ENCODE data around the gene NFKBIB.
A peak's percentile ranks its signal among the peaks of the same experiment; 100 is the strongest.
"Not testable (repeated sequence)": the region's sequence is repeated elsewhere in the genome, so short reads cannot be mapped to it uniquely, and the experiment has no call there.

Gene NFKBIB

DNA sequence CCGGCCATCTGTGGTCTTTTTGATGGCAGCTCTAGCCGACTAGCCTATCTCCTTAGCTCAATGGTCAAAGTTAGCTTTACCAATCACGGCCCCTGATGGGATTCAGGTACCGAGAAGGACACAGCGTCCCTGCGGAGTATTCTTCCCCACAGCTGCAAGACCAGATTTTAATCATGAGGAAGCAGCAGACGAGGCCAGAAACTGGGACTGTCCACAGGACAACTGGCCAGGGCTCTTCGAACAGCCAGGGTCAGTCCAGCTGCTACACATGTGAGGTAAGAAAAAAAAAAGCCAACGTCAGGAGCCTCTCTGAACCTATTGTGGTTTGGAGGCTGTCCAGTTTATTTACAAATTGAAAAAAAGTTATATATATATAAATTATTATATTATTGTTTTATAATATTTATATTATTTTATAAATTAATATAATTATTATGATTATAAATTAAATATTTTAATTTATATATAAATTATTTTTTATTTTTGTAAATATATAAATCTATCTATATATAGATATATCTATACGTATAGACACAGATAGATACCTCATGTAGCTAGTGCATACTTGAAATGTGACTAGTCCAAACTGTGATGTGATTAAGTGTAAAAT lies 32.5 kb upstream of the NFKBIB start:
- no peak for DNase-seq
- TF ChIP-seq GATA1 (IDR thresholded peaks at IDR 0.05; ENCODE audit: low read depth, low read length) (no peak), POLR2A (IDR thresholded peaks at IDR 0.05; ENCODE audit: low read length) (no peak)

GRCh38 chr19:38868551-38868950 lies 31.2 kb upstream of the NFKBIB start:
- TF ChIP-seq POLR2A (IDR thresholded peaks at IDR 0.05; ENCODE audit: low read length) (no peak), GATA1 (IDR thresholded peaks at IDR 0.05; ENCODE audit: low read depth, low read length) (no peak)
- DNase-seq: no peak

DNA sequence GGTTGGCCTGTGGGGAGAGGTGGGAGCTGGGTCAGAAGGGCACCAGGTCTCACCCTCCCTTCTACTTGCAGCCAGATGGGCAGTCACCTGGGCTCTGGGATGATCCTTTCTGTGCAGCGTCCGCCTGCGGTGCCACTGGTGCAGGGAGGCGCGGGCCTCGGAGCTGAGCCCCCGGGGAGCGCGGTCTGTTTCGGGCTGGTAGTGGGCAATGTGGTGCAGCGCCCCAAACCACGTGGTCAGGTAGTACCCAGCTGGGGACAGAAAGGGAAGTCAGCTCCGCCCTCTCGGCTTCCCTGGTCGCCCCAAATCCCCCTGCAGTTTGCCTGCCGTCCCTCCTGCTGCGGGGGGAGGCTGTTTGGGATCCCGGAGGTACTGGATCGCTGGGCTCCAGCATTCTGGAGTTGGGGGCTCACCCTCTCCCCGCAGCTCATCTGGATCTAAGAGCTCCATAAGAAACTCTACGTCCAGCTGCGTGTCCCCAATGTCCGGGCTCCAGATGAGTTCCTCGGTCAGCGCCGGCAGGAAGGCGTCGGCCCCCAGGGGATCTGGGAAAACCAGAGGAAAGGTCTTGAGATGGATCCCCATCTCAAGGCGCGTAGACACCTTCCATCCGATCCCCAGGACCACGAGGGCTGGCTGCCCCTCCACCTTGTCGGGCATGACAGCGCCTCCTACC lies 30.5 kb upstream of the NFKBIB start:
- no peak for DNase-seq
- no peak for TF ChIP-seq POLR2A (IDR thresholded peaks at IDR 0.05; ENCODE audit: low read length)
- no peak for TF ChIP-seq GATA1 (IDR thresholded peaks at IDR 0.05; ENCODE audit: low read depth, low read length)

DNA sequence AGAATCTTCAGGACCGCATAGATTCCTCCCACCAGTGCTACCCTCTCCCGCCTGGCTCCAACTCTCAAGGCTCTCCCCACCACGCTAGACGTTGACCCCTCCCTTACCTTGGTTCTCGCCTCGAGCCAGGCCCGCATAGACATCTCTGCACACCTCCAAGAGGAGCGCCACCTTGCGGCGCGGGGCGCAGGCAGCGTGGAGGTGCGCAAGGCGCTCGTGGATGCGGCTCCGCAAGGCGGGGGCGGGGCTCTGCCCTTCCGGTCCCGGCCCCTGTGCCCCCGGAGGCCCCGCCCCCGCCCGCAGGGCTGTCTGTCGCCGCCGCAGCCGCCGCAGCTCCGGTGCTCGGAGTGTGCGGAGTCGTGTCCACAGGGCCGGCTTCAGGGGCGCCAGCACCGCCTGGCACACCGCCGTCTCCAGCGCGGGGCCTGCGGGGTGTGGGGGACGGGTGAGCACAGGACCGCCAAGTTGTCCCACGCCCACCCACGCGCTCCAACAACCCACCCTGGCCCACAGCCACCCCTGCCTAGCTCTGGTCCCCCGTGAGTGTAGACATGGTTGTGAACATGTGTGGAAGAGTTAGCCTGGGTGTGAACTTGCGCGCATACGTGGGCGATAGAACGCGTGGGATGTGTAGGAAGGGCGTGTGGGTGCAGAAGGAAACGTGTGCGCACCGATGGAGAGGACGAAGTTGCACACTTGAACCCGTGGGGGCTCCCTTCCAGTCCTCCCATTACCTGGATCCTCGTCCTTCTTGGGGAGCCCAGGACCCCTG lies 29.7 kb upstream of the NFKBIB start:
- TF ChIP-seq POLR2A (IDR thresholded peaks at IDR 0.05; ENCODE audit: low read length) (peak; percentile 41), GATA1 (IDR thresholded peaks at IDR 0.05; ENCODE audit: low read depth, low read length) (no peak)
- DNase-seq: peak; percentile 86 to 91

- no peak for DNase-seq
- TF ChIP-seq POLR2A (IDR thresholded peaks at IDR 0.05; ENCODE audit: low read length) (no peak), GATA1 (IDR thresholded peaks at IDR 0.05; ENCODE audit: low read depth, low read length) (no peak)
Measured at GRCh38 chr19:38870612-38871011, 29.2 kb upstream of the NFKBIB start.

DNA sequence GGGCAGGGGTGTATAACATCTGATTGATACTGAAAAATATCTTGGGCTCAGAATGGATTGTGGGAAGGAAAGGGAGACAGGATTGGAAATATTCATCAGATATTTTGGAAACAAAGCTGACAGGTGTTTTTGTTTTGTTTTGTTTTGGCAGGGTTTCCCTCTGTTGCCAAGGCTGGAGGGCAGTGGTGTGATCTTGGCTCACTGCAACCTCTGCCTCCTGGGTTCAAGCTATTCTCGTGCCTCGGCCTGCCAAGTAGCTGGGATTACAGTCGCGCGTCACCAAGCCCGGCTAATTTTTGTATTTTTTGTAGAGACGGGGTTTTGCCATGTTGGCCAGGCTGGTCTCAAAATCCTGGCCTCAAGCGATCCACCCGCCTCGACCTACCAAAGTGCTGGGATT lies 26.4 kb upstream of the NFKBIB start:
- not testable (repeated sequence) for DNase-seq

DNA sequence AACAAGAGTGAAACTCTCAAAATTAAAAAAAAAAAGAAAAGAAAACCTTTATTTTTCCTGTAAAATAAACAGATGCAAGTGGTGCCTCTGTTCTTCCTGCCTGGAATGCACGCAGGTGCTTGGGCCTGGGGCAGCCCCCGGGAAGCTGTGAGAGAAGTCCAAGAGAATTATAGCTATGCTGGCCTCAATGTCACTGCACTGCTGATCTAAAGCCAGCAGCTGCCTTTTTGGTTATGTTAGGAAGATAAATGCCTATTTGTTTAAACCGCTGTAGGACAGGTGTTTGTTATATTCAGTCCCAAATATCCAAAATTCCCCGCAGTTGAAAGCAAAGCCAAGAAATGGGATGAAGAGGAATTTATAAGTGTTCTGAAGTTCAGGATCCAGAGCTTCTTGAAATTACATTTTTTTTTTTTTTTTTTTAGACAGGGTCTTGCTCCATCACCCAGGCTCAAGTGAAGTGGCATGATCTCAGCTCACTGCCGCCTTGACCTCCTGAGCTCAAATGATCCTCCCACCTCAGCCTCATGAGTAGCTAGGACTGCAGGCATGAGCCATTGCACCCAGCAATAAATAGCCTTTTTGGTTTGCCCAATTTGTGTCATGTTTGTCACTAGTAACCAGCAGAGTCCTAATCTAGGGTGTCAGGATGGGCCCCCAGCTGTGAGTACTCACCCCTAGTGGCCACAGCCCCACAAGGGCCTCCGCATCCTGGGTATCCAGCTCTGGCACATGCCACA lies 23.9 kb upstream of the NFKBIB start:
- no peak for DNase-seq
- no peak for TF ChIP-seq GATA1 (IDR thresholded peaks at IDR 0.05; ENCODE audit: low read depth, low read length)

GRCh38 chr19:38877781-38878574 lies 21.8 kb upstream of the NFKBIB start, which contains the start of gene RINL:
Gene RINL, minus strand, starts transcription at chr19:38878275. Its CDS starts 1,533 bp downstream, at chr19:38876742.
- TF ChIP-seq POLR2A (IDR thresholded peaks at IDR 0.05; ENCODE audit: low read length) (peak; percentile 40), GATA1 (IDR thresholded peaks at IDR 0.05; ENCODE audit: low read depth, low read length) (no peak)
- DNase-seq: peak; percentile 52 to 57

- no peak for DNase-seq
- TF ChIP-seq GATA1 (IDR thresholded peaks at IDR 0.05; ENCODE audit: low read depth, low read length) (no peak), POLR2A (IDR thresholded peaks at IDR 0.05; ENCODE audit: low read length) (no peak)
Measured at GRCh38 chr19:38878575-38879399, 21.0 kb upstream of the NFKBIB start.

DNA sequence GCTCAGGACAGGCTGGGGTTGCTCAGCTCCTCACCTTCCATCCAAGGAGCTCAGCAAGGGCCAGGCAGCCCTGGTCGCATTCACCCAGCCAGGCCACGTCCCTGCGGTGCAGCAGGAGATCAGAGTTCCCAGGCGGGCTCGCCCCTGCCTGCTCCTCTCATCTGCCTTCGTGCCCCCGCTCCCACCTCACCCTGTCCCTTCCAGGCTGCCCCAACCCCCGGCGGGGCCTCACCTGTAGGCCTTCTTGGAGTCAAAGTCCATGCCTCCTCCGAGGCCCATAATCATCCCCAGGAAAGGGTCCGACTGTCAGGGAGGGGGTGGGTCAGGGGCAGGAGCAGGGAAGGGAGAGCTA lies 20.4 kb upstream of the NFKBIB start:
- TF ChIP-seq POLR2A (IDR thresholded peaks at IDR 0.05; ENCODE audit: low read length) (no peak), GATA1 (IDR thresholded peaks at IDR 0.05; ENCODE audit: low read depth, low read length) (no peak)
- no peak for DNase-seq

DNA sequence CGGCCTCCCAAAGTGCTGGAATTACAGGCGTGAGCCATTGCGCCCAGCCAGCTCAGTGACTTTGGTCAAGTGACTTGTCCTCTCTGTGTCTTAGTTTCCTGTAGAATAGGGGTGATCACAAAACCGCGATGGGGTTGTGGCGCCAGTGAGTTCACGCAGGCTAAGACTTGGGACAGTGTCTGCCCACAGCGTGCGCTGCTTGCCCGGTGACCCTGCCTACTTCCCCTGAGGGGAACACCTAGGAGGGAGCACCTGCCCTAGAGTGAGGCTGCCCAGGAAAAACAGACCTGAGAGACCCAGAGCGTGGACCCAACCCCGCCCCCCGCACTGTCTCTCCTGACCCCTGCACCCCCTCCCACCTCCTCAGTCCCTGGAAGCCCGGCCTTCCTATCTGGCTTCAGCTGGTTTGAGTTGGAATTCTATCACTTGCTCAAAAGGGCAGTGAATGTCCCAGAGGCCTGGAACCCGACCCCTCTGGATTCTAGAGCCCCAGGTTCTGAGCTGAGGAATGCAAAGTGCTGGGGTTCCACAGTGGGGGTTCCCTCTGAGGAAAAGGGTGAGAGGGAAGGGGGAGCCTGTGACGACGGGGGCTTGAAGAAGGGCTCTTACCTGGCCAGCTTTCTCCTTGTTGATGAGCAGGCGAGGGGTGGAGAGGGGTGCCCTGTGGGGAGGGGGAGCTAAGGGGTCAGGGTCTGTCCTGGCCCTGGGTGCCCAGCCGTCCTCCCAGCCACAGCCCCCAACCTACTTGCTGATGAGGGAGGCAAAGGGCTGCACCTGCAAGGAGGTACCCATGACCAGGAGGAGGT lies 19.5 kb upstream of the NFKBIB start:
- no peak for DNase-seq
- TF ChIP-seq POLR2A (IDR thresholded peaks at IDR 0.05; ENCODE audit: low read length) (no peak), GATA1 (IDR thresholded peaks at IDR 0.05; ENCODE audit: low read depth, low read length) (no peak)
